Nephron progenitor cell (in vitro differentiated cells): ENCODE results near the gene EXOC3L2.

Experiments
- DNase-seq: peaks from one replicate; pipeline ENCODE4 v3.0.0; 2021
- H3K27ac Mint-ChIP-seq: 2 replicates; pipeline ENCODE4 v1.8.0; 2021; ENCODE audit warnings: mild to moderate bottlenecking, moderate library complexity, mixed read lengths
- H3K27me3 Mint-ChIP-seq: 2 replicates; pipeline ENCODE4 v1.8.0; 2021; ENCODE audit warnings: mild to moderate bottlenecking, low read depth, mixed read lengths; ENCODE audit not compliant: poor library complexity
- H3K36me3 Mint-ChIP-seq: 2 replicates; pipeline ENCODE4 v1.8.0; 2021; ENCODE audit warnings: low read depth, mixed read lengths
- H3K4me1 Mint-ChIP-seq: 2 replicates; pipeline ENCODE4 v1.8.0; 2021; ENCODE audit warnings: mixed read lengths
- H3K4me3 Mint-ChIP-seq: 2 replicates; pipeline ENCODE4 v1.8.0; 2021; ENCODE audit warnings: mild to moderate bottlenecking, moderate library complexity, mixed read lengths
- H3K9me3 Mint-ChIP-seq: 2 replicates; pipeline ENCODE4 v1.8.0; 2021; ENCODE audit warnings: mild to moderate bottlenecking, moderate library complexity, mixed read lengths
- CTCF ChIP-seq: fragments of 200-600 bp; sonication (generic); IDR thresholded peaks from 2 replicates; pipeline ENCODE4 v1.5.0; 2021; ENCODE audit warnings: antibody characterized with exemption

EXOC3L2 gene

DNA sequence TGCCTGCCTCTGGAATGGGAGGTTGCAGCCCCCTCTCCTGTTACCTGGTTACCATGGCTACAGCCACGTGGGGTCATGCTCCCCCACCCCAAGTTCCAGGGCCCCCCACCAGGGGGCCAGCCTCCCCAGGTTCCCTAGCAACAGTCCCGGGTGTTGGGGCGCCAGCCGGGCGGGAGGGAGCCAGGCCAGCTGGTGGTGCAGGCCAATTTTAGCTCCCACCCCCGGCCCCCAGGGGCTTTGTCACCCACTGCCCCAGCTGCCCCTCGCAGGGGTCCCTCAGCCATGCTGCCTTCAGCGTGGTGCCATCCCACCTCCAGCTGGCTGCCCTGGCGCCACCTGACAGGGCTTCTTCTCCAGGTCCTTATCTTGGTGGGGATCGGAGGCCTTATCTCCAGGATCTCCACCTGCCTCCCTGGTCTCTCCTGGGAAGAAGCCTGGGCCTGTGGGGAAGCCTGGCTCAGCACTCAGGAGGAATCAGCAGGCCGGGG lies 8.9 kb upstream of the EXOC3L2 start:
- H3K27ac Mint-ChIP-seq = no peak overlapping the region
- no peaks in the 10 kb centered on the region for H3K9me3 Mint-ChIP-seq

DNA sequence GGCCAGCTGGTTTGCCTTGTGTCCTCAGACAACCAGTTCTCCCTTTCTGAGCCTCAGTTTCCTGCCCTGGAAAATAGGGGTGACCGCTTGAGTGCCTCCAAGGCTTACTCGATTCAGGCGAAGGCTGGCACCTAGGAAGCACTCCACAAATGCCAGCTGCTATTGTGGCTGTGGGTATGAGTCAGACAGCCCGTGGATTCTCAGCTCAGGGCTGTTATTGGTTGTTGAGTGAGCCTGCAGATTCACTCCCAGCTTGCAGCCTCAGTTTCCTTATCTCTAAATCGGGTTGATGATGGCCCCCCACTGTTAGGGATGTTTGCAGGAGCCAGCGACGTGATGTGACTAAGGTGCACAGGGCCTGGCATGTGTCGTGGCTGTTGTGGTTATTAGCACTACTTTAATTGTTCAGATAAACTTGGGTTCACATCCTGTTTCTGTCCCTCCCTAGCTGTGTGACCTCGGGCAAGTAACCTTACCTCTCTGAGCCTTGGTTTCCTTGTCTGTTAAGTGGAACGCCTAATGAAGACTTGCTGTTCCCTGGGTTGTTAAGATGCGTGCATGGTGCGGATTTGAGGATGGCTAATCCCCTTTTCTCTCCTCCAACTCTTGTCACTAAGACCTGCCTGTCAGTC lies 8.3 kb upstream of the EXOC3L2 start:
- Mint-ChIP-seq H3K27ac (no peak overlapping the region), H3K36me3 (no peaks in the 10 kb centered on the region), H3K4me1 (peaks cover 49% of the 10 kb centered on the region), H3K4me3 (peak overlapping the region; percentile 87), H3K9me3 (no peaks in the 10 kb centered on the region), H3K27me3 (peaks cover 15% of the 10 kb centered on the region)
- no peak for TF ChIP-seq CTCF
- no peak for DNase-seq

More for the DNA sequence above, 8.9 kb upstream of the EXOC3L2 start:
- TF ChIP-seq CTCF = no peak
- no peak for DNase-seq
- peaks cover 49% of the 10 kb centered on the region for H3K4me1 Mint-ChIP-seq
- H3K27me3 Mint-ChIP-seq = peaks cover 12% of the 10 kb centered on the region
- H3K36me3 Mint-ChIP-seq = no peaks in the 10 kb centered on the region
- no peak overlapping the region for H3K4me3 Mint-ChIP-seq

- TF ChIP-seq CTCF = no peak
- Mint-ChIP-seq H3K4me3 (peak overlapping the region; percentile 87), H3K9me3 (no peaks in the 10 kb centered on the region), H3K27me3 (peaks cover 21% of the 10 kb centered on the region), H3K36me3 (no peaks in the 10 kb centered on the region), H3K4me1 (peaks cover 49% of the 10 kb centered on the region), H3K27ac (no peak overlapping the region)
- DNase-seq = peak; percentile 52
Observed at GRCh38 chr19:45251452-45252354, 6.5 kb upstream of the EXOC3L2 start.

DNA sequence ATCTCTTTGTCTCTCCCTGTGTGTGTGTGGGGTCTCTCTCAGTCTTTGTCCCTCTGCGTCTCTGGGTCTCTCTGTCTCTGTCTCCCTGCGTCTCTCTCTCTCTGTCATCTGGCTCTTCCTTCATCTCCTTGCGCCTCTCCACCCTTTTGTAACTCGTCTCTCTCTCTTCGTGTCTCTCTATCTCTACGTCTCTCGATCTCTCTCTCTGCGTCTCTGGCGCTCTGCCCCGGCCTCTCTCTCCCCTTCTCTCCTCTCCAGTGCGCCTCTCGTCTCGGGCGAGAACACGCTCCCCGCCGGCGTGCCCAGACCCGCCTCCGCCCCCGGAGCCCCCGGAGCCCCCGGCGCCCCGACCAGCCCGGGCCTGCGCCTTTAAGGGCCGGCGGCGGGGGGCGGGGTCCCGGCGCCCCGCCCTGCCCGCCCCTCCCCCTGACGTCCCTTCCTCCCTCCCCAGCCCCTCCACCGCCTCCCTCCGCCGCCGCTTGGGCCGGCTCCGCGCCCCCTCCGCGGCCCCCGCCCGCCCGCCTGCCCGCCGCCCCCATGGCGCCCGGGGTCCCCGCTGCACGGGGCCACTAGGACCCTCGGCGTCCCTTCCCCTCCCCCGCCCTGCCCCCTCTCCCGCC lies 5.7 kb upstream of the EXOC3L2 start, which contains the start of gene MARK4:
Gene MARK4, plus strand, starts transcription at position 440 of the 620 bp plus-strand sequence. CDS start 318 bp downstream, outside the sequence.
- H3K4me1 Mint-ChIP-seq = peaks cover 47% of the 10 kb centered on the region
- H3K27ac Mint-ChIP-seq = no peak within 1 kb of the TSS
- H3K9me3 Mint-ChIP-seq = no peaks in the 10 kb centered on the region
- peak within 1 kb of the TSS; percentile 95 for H3K4me3 Mint-ChIP-seq
- DNase-seq = peak; percentile 75
- TF ChIP-seq CTCF = no peak
- no peaks in the 10 kb centered on the region for H3K36me3 Mint-ChIP-seq
- peaks cover 21% of the 10 kb centered on the region for H3K27me3 Mint-ChIP-seq

DNA sequence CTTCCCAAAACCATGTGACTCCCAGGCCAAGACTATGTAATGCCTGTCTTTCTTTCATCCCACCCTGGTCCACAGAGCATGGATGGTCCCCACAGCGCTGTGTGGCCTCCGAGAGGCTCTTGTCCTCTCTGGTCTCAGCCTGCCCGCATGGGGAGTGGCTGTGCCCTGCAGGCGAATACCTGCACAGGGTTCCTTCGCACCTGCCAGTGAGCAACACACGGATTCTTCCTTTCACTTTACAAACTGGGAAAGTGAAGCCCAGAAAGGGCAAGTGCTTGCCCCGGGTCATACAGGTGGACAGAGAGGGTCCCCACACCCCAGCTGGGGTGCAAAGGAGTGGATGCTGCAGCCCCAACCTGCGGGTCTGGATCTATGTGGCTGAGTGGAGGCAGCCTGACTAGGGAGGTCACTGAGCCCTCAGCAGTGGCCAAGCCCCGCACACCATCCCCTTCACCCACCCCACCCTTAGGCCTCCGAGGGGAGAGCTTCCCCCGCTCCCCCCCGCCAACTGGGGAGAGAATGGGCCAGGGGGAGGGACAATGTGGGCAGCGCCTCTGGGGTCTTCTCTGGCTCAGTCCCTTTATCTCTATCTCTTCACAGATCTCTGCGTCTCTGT lies 5.1 kb upstream of the EXOC3L2 start:
- Mint-ChIP-seq H3K27me3 (peaks cover 21% of the 10 kb centered on the region), H3K9me3 (no peaks in the 10 kb centered on the region), H3K4me3 (peak overlapping the region; percentile 95), H3K36me3 (no peaks in the 10 kb centered on the region), H3K27ac (no peak overlapping the region), H3K4me1 (peaks cover 49% of the 10 kb centered on the region)
- no peak for TF ChIP-seq CTCF
- peak; percentile 25 for DNase-seq
